ENCODE data around the gene ARR3. TPM values are rescaled to one million over a fixed set of nuclear protein-coding genes. Genes with fewer than 3 reads are reported as not detected.

Gene ARR3
- total RNA-seq, 1 experiment from 2014 or later, result not detected

- no peaks in the 10 kb centered on the region for H3K9me3 Mint-ChIP-seq
Observed at GRCh38 chrX:70280573-70280972, 12.4 kb downstream of the ARR3 start.

DNA sequence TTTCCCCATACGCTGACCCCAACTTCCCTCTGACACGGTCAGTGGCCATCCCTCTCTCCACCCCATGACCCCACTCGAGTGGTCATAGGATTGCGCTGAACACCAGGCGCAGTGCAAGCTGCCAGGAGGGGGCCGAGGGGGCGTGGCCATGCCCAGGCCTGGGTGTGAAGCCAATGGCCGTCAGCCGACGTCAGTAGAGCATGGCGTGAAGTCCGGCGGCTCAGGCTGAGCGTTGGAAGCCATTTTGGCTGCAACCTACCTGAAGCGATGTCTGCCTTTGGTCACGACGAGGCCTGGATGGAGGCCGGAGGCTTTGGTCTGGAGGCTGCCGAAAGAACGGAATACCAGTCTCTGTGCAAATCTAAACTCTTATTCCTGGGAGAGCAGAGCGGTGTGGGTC lies 13.8 kb downstream of the ARR3 start, which contains the start of gene RAB41:
RAB41 (plus strand) TSS at position 222 of the 400 bp plus-strand sequence; CDS start at position 268, 46 bp downstream.
- ChIA-PET CTCF (no interaction called here), POLR2A (no interaction called here)
- no peak within 1 kb of the TSS for H3K27ac Mint-ChIP-seq
- peaks cover 9% of the 10 kb centered on the region for H3K36me3 Mint-ChIP-seq
- TF ChIP-seq ZNF317 (CRISPR knock-in tag; IDR thresholded peaks at IDR 0.05; ENCODE audit: borderline replicate concordance, low read depth) (no peak), ZNF232 (CRISPR knock-in tag; IDR thresholded peaks at IDR 0.05) (no peak), ATF3 (CRISPR knock-in tag; conservative IDR thresholded peaks at IDR 0.05) (no peak), CREB1 (CRISPR knock-in tag; IDR thresholded peaks at IDR 0.05) (no peak), MLX (CRISPR knock-in tag; IDR thresholded peaks at IDR 0.05) (no peak)
- TF ChIP-seq, protein P1, sequence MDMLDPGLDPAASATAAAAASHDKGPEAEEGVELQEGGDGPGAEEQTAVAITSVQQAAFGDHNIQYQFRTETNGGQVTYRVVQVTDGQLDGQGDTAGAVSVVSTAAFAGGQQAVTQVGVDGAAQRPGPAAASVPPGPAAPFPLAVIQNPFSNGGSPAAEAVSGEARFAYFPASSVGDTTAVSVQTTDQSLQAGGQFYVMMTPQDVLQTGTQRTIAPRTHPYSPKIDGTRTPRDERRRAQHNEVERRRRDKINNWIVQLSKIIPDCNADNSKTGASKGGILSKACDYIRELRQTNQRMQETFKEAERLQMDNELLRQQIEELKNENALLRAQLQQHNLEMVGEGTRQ (CRISPR knock-in tag; IDR thresholded peaks at IDR 0.05), result no peak
- no peak for ATAC-seq
- no peak for DNase-seq (ENCODE audit: low spot score)
- no peaks in the 10 kb centered on the region for H3K9me3 Mint-ChIP-seq
- H3K4me3 Mint-ChIP-seq, result no peak within 1 kb of the TSS
- H3K27me3 Mint-ChIP-seq (ENCODE audit: low read depth), result peaks cover 6% of the 10 kb centered on the region
- no peaks in the 10 kb centered on the region for H3K4me1 Mint-ChIP-seq

More at GRCh38 chrX:70280573-70280972, 12.4 kb downstream of the ARR3 start:
- ChIA-PET POLR2A (no interaction called here), CTCF (no interaction called here)
- TF ChIP-seq, protein P2, sequence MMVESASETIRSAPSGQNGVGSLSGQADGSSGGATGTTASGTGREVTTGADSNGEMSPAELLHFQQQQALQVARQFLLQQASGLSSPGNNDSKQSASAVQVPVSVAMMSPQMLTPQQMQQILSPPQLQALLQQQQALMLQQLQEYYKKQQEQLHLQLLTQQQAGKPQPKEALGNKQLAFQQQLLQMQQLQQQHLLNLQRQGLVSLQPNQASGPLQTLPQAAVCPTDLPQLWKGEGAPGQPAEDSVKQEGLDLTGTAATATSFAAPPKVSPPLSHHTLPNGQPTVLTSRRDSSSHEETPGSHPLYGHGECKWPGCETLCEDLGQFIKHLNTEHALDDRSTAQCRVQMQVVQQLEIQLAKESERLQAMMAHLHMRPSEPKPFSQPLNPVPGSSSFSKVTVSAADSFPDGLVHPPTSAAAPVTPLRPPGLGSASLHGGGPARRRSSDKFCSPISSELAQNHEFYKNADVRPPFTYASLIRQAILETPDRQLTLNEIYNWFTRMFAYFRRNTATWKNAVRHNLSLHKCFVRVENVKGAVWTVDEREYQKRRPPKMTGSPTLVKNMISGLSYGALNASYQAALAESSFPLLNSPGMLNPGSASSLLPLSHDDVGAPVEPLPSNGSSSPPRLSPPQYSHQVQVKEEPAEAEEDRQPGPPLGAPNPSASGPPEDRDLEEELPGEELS (CRISPR knock-in tag; IDR thresholded peaks at IDR 0.05), result no peak
- TF ChIP-seq TEAD1 (CRISPR knock-in tag; IDR thresholded peaks at IDR 0.05) (no peak), ZNF532 (CRISPR knock-in tag; IDR thresholded peaks at IDR 0.05; ENCODE audit: borderline replicate concordance) (no peak), MAX (CRISPR knock-in tag; IDR thresholded peaks at IDR 0.05) (no peak), TEAD4 (CRISPR knock-in tag; IDR thresholded peaks at IDR 0.05) (no peak), TP53 (CRISPR knock-in tag; IDR thresholded peaks at IDR 0.05) (no peak), RORB (CRISPR knock-in tag; IDR thresholded peaks at IDR 0.05) (no peak)
- Mint-ChIP-seq H3K27ac (no peak overlapping the region), H3K27me3 (ENCODE audit: low read depth) (peaks cover 6% of the 10 kb centered on the region), H3K36me3 (no peaks in the 10 kb centered on the region), H3K4me3 (no peak overlapping the region), H3K4me1 (no peaks in the 10 kb centered on the region)
- DNase-seq (ENCODE audit: low spot score) (no peak), ATAC-seq (no peak)

Measured in WTC11 (cell line).